HEK293 (cell line): ENCODE data around the gene FAM204A.

Experiments used
- MZF1 ChIP-seq: fragments of 450-650 bp; formaldehyde crosslinking; IDR thresholded peaks from 2 replicates; pipeline ENCODE4 v1.5.1; 2017; ENCODE audit warnings: missing biosample characterization, missing genetic modification characterization, borderline replicate concordance
- ZNF169 ChIP-seq: fragments of 450-650 bp; formaldehyde crosslinking; IDR thresholded peaks from 2 replicates; pipeline ENCODE4 v1.5.1; 2016; ENCODE audit warnings: missing biosample characterization, missing genetic modification characterization
- ZNF548 ChIP-seq: fragments of 450-650 bp; formaldehyde crosslinking; IDR thresholded peaks from 2 replicates; pipeline ENCODE4 v1.5.1; 2016; ENCODE audit warnings: missing biosample characterization, missing genetic modification characterization
- ZNF621 ChIP-seq: fragments of 450-650 bp; formaldehyde crosslinking; IDR thresholded peaks from 2 replicates; pipeline ENCODE4 v1.5.1; 2017; ENCODE audit warnings: missing biosample characterization, missing genetic modification characterization
- TF ChIP-seq, protein P1 (sequence below): fragments of 450-650 bp; formaldehyde crosslinking; IDR thresholded peaks from 2 replicates; pipeline ENCODE4 v1.5.1; 2016; ENCODE audit warnings: missing biosample characterization, missing genetic modification characterization
- TF ChIP-seq, protein P2 (sequence below): fragments of 450-650 bp; formaldehyde crosslinking; IDR thresholded peaks from 2 replicates; pipeline ENCODE4 v1.5.1; 2016; ENCODE audit warnings: missing biosample characterization, missing genetic modification characterization
- TF ChIP-seq, protein P3 (sequence below): fragments of 450-650 bp; formaldehyde crosslinking; IDR thresholded peaks from 2 replicates; pipeline ENCODE4 v1.5.1; 2016; ENCODE audit warnings: missing biosample characterization, missing genetic modification characterization
- TF ChIP-seq, protein P4 (sequence below): fragments of 450-650 bp; formaldehyde crosslinking; IDR thresholded peaks from 2 replicates; pipeline ENCODE4 v1.5.1; 2016; ENCODE audit warnings: missing biosample characterization, missing genetic modification characterization

DNA sequence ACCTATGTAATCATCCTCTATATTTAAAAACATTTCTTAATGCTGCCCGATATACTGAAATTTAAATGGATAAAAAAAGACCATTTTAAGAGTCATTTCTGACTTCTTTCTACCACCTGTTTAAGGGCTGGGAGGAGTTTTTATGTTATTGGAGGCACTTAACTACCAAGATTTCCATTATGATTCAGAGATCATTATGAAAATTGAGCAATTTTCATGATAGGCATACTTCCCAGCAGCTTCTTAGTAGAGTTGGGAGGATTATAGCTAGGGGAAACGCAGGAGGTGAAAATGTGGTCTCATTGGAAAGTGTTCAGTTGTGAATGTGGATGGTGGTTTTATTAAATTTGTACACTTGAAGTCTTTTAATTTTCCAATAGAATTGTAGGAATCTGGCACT, 28.4 kb upstream of the FAM204A start:
- TF ChIP-seq ZNF548: no peak
- no peak for TF ChIP-seq ZNF169 (tag by site-specific recombination)
- TF ChIP-seq, protein P1, sequence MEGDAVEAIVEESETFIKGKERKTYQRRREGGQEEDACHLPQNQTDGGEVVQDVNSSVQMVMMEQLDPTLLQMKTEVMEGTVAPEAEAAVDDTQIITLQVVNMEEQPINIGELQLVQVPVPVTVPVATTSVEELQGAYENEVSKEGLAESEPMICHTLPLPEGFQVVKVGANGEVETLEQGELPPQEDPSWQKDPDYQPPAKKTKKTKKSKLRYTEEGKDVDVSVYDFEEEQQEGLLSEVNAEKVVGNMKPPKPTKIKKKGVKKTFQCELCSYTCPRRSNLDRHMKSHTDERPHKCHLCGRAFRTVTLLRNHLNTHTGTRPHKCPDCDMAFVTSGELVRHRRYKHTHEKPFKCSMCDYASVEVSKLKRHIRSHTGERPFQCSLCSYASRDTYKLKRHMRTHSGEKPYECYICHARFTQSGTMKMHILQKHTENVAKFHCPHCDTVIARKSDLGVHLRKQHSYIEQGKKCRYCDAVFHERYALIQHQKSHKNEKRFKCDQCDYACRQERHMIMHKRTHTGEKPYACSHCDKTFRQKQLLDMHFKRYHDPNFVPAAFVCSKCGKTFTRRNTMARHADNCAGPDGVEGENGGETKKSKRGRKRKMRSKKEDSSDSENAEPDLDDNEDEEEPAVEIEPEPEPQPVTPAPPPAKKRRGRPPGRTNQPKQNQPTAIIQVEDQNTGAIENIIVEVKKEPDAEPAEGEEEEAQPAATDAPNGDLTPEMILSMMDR (tag by site-specific recombination): no peak
- TF ChIP-seq ZNF621 (tag by site-specific recombination): no peak
- TF ChIP-seq, protein P2, sequence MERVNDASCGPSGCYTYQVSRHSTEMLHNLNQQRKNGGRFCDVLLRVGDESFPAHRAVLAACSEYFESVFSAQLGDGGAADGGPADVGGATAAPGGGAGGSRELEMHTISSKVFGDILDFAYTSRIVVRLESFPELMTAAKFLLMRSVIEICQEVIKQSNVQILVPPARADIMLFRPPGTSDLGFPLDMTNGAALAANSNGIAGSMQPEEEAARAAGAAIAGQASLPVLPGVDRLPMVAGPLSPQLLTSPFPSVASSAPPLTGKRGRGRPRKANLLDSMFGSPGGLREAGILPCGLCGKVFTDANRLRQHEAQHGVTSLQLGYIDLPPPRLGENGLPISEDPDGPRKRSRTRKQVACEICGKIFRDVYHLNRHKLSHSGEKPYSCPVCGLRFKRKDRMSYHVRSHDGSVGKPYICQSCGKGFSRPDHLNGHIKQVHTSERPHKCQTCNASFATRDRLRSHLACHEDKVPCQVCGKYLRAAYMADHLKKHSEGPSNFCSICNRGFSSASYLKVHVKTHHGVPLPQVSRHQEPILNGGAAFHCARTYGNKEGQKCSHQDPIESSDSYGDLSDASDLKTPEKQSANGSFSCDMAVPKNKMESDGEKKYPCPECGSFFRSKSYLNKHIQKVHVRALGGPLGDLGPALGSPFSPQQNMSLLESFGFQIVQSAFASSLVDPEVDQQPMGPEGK (tag by site-specific recombination): no peak
- TF ChIP-seq, protein P3, sequence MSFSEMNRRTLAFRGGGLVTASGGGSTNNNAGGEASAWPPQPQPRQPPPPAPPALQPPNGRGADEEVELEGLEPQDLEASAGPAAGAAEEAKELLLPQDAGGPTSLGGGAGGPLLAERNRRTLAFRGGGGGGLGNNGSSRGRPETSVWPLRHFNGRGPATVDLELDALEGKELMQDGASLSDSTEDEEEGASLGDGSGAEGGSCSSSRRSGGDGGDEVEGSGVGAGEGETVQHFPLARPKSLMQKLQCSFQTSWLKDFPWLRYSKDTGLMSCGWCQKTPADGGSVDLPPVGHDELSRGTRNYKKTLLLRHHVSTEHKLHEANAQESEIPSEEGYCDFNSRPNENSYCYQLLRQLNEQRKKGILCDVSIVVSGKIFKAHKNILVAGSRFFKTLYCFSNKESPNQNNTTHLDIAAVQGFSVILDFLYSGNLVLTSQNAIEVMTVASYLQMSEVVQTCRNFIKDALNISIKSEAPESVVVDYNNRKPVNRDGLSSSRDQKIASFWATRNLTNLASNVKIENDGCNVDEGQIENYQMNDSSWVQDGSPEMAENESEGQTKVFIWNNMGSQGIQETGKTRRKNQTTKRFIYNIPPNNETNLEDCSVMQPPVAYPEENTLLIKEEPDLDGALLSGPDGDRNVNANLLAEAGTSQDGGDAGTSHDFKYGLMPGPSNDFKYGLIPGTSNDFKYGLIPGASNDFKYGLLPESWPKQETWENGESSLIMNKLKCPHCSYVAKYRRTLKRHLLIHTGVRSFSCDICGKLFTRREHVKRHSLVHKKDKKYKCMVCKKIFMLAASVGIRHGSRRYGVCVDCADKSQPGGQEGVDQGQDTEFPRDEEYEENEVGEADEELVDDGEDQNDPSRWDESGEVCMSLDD: no peak
- TF ChIP-seq MZF1 (tag by site-specific recombination): no peak
- TF ChIP-seq, protein P4, sequence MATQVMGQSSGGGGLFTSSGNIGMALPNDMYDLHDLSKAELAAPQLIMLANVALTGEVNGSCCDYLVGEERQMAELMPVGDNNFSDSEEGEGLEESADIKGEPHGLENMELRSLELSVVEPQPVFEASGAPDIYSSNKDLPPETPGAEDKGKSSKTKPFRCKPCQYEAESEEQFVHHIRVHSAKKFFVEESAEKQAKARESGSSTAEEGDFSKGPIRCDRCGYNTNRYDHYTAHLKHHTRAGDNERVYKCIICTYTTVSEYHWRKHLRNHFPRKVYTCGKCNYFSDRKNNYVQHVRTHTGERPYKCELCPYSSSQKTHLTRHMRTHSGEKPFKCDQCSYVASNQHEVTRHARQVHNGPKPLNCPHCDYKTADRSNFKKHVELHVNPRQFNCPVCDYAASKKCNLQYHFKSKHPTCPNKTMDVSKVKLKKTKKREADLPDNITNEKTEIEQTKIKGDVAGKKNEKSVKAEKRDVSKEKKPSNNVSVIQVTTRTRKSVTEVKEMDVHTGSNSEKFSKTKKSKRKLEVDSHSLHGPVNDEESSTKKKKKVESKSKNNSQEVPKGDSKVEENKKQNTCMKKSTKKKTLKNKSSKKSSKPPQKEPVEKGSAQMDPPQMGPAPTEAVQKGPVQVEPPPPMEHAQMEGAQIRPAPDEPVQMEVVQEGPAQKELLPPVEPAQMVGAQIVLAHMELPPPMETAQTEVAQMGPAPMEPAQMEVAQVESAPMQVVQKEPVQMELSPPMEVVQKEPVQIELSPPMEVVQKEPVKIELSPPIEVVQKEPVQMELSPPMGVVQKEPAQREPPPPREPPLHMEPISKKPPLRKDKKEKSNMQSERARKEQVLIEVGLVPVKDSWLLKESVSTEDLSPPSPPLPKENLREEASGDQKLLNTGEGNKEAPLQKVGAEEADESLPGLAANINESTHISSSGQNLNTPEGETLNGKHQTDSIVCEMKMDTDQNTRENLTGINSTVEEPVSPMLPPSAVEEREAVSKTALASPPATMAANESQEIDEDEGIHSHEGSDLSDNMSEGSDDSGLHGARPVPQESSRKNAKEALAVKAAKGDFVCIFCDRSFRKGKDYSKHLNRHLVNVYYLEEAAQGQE (tag by site-specific recombination): no peak
